SJSA1 (cell line): Measurements from ENCODE around the gene MBOAT2. TPM values are rescaled to one million over a fixed set of nuclear protein-coding genes. Genes with fewer than 3 reads are reported as not detected.

Experiments
- DNase-seq, 2 experiments: peaks; one replicate each; pipeline ENCODE4 v3.0.0-alpha.2; 2015 to 2020; ENCODE audit warnings: low spot score in 2 of 2, low read depth in 1 of 2
- H3K27ac ChIP-seq: fragments of 250-450 bp; sonication (Bioruptor Pico); 2 replicates; pipeline ENCODE4 v1.5.1; 2020; ENCODE audit warnings: mild to moderate bottlenecking, moderate library complexity
- H3K27me3 ChIP-seq: fragments of 250-450 bp; sonication (Bioruptor Pico); replicated peaks from 2 replicates; pipeline ENCODE4 v1.5.1; 2020; ENCODE audit warnings: mild to moderate bottlenecking, moderate library complexity
- H3K36me3 ChIP-seq: fragments of 250-450 bp; sonication (Bioruptor Pico); 2 replicates; pipeline ENCODE4 v1.5.1; 2020; ENCODE audit warnings: mild to moderate bottlenecking
- H3K4me1 ChIP-seq: fragments of 250-450 bp; sonication (Bioruptor Pico); replicated peaks from 2 replicates; pipeline ENCODE4 v1.6.1; 2021; ENCODE audit warnings: mild to moderate bottlenecking
- H3K4me3 ChIP-seq: fragments of 250-450 bp; sonication (Bioruptor Pico); 2 replicates; pipeline ENCODE4 v1.5.1; 2020; ENCODE audit warnings: mild to moderate bottlenecking
- H3K9me3 ChIP-seq: fragments of 250-450 bp; sonication (Bioruptor Pico); replicated peaks from 2 replicates; pipeline ENCODE4 v1.5.1; 2020; ENCODE audit warnings: mild to moderate bottlenecking
- total RNA-seq: library from RNA; depleted of rRNA; stranded (reverse); fragments of >200 nt; shearing (Covaris generic); gene quantifications from 2 replicates; pipeline ENCODE4 v1.2.3, GENCODE V29; 2014

MBOAT2 gene
- total RNA-seq, 1 experiment from 2014 or later: 76.5 TPM

DNA sequence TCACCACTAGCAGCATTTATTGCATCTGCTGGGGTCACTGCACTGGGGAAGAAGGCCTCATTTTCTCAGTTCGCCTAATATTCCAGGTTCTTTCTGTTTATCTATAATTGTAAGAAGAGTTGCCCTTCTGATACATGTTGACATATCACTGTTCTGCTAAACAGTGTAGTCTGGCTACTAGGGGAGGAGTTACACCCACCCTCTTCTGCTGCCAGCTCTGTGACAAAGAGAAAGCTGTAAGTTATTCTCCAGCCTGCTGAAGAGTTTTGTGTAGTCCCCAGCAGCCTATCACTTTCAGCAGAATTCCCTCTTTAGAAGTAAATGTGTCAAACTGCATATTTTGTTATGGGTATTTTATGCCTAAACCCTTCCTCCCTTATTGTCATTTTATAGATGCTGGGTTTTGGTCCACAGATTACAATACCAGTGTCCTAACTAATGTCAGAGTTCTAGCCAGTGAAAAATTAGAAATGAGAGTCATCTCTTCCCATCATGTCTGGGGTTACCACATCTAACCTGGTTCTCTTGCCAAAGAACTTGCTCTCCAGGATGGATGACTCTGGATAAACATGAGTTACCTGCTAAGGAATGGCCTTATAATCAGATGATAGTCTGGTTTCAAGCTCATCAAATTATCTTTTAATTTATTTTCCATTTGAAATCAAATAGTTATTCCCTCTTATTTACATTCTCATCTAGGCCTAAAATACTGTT lies 5.6 kb upstream of the MBOAT2 start:
- Histone ChIP-seq H3K27me3 (no peaks in the 10 kb centered on the region), H3K36me3 (peaks cover 2% of the 10 kb centered on the region; the same call in 1 of the 2 replicates), H3K4me3 (no peak overlapping the region), H3K4me1 (peaks cover 11% of the 10 kb centered on the region), H3K9me3 (no peaks in the 10 kb centered on the region), H3K27ac (no peak overlapping the region)
- DNase-seq: no peak

DNA sequence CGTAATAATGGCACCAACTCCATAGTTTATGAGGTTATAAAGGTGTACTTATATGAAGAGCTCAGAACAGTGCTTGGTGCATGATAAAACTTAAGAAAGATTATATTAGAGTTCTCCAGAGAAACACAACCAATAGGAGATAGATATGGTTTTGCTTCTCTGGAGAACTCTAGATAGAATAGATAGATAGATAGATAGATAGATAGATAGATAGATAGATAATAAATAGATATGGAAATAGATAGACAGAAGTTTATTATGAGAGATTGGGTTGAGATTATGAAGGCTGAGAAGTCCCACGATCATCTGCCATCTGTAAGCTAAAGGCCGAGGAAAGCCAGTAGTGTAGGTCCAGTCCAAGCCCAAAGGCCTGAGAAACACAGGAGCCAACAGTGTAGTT lies 2.9 kb upstream of the MBOAT2 start:
- Histone ChIP-seq H3K27ac (no peak overlapping the region), H3K9me3 (no peaks in the 10 kb centered on the region), H3K36me3 (peaks cover 8% of the 10 kb centered on the region), H3K4me1 (peaks cover 29% of the 10 kb centered on the region), H3K4me3 (no peak overlapping the region), H3K27me3 (no peaks in the 10 kb centered on the region)
- no peak for DNase-seq

GRCh38 chr2:9004338-9005204 lies 1.1 kb upstream of the MBOAT2 start:
- peak; percentile 59 to 61 for DNase-seq
- no peaks in the 10 kb centered on the region for H3K9me3 ChIP-seq
- peak overlapping the region; percentile 69 for H3K4me3 ChIP-seq
- H3K4me1 ChIP-seq: peaks cover 38% of the 10 kb centered on the region
- H3K27me3 ChIP-seq: no peaks in the 10 kb centered on the region
- peak overlapping the region; percentile 96 for H3K27ac ChIP-seq
- peaks cover 8% of the 10 kb centered on the region for H3K36me3 ChIP-seq

GRCh38 chr2:9003366-9003615 lies 193 bp downstream of the MBOAT2 start:
- peaks cover 8% of the 10 kb centered on the region for H3K36me3 ChIP-seq
- no peak for DNase-seq
- no peaks in the 10 kb centered on the region for H3K9me3 ChIP-seq
- peak overlapping the region; percentile 23; the same call in 1 of the 2 replicates for H3K27ac ChIP-seq
- peaks cover 38% of the 10 kb centered on the region for H3K4me1 ChIP-seq
- peak overlapping the region; percentile 69 for H3K4me3 ChIP-seq
- no peaks in the 10 kb centered on the region for H3K27me3 ChIP-seq

GRCh38 chr2:9002637-9003365 lies 683 bp downstream of the MBOAT2 start:
- Histone ChIP-seq H3K27me3 (no peaks in the 10 kb centered on the region), H3K4me1 (peaks cover 38% of the 10 kb centered on the region), H3K27ac (peak overlapping the region; percentile 23; the same call in 1 of the 2 replicates), H3K4me3 (peak overlapping the region; percentile 69), H3K36me3 (peaks cover 8% of the 10 kb centered on the region), H3K9me3 (no peaks in the 10 kb centered on the region)
- DNase-seq: peak in 1 of 2 experiments; percentile 44

- Histone ChIP-seq H3K9me3 (no peaks in the 10 kb centered on the region), H3K36me3 (peaks cover 8% of the 10 kb centered on the region), H3K4me1 (peaks cover 38% of the 10 kb centered on the region), H3K4me3 (peak overlapping the region; percentile 69), H3K27me3 (no peaks in the 10 kb centered on the region), H3K27ac (no peak overlapping the region; the same call in 1 of the 2 replicates)
- DNase-seq: peak in 1 of 2 experiments; percentile 16
Measured at GRCh38 chr2:9002313-9002636, 1.2 kb downstream of the MBOAT2 start.

DNA sequence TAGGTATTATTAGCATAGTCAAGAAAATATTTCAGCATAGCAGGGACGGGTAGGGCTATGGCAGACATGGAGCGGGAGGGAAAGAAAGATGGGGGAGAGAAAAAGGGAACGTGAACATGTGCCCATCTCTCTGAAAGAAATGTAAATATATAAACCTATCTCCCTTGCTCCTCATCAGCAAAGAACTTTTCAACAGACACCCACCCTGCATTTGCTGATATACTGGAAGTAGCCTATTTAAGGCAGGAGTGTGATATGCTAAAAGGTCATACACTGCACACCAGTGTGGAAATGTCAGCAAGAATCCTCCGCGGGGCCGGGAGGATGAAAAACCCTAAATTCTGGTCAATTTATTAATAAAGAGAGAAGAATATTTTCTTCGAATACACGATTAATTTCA lies 1.7 kb downstream of the MBOAT2 start:
- peaks cover 38% of the 10 kb centered on the region for H3K4me1 ChIP-seq
- peak overlapping the region; percentile 69 for H3K4me3 ChIP-seq
- DNase-seq: no peak
- H3K27me3 ChIP-seq: no peaks in the 10 kb centered on the region
- H3K9me3 ChIP-seq: no peaks in the 10 kb centered on the region
- H3K27ac ChIP-seq: no peak overlapping the region
- H3K36me3 ChIP-seq: peaks cover 8% of the 10 kb centered on the region

DNA sequence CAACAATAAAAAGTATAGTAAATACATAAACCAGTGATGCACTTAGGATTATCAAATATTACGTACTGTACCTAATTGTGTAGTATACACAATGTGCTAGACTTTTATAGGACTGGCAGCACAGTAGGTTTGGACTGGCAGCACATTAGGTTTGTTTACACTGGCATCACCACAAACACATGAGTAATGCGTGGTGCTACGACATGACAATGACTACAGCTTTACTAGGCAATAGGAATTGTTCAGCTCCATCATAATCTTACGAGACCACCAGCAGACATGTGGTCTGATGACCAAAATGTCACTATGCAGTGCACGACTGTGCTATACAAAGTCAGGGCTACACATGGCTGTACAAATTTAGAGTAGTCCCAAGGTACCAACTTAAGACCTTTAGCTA lies 2.3 kb downstream of the MBOAT2 start:
- peak; percentile 83 to 84 for DNase-seq
- peaks cover 8% of the 10 kb centered on the region for H3K36me3 ChIP-seq
- no peaks in the 10 kb centered on the region for H3K27me3 ChIP-seq

DNA sequence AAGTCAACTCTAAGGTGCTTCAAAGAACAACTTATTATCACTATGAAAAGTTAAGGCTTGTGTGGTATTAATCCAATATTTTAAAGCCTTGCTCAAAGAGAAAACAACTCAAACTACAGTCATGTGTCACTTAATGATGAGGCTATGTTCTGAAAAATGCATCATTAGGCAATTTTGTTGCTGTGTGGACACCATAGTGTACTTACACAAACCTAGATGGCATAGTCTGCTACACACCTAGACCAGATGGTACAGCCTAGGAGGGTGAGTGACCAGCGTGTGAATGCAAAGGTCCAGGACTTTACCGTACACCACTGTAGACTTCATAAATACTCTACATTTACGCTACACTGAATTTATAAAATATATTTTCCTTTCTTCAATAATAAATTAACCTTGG lies 3.0 kb downstream of the MBOAT2 start:
- DNase-seq: no peak
- Histone ChIP-seq H3K4me1 (peaks cover 38% of the 10 kb centered on the region), H3K9me3 (no peaks in the 10 kb centered on the region), H3K27me3 (no peaks in the 10 kb centered on the region), H3K27ac (no peak overlapping the region), H3K4me3 (no peak overlapping the region), H3K36me3 (peaks cover 8% of the 10 kb centered on the region)

More for the DNA sequence above, 2.3 kb downstream of the MBOAT2 start:
- peaks cover 38% of the 10 kb centered on the region for H3K4me1 ChIP-seq
- H3K9me3 ChIP-seq: no peaks in the 10 kb centered on the region
- no peak overlapping the region for H3K27ac ChIP-seq
- no peak overlapping the region for H3K4me3 ChIP-seq

GRCh38 chr2:8999797-9000196 lies 3.7 kb downstream of the MBOAT2 start:
- no peak for DNase-seq
- H3K4me3 ChIP-seq: no peak overlapping the region

GRCh38 chr2:8999102-8999446 lies 4.4 kb downstream of the MBOAT2 start:
- H3K9me3 ChIP-seq: no peaks in the 10 kb centered on the region
- no peak overlapping the region for H3K27ac ChIP-seq
- H3K4me1 ChIP-seq: peaks cover 27% of the 10 kb centered on the region
- no peak for DNase-seq
- H3K36me3 ChIP-seq: peaks cover 7% of the 10 kb centered on the region
- H3K27me3 ChIP-seq: no peaks in the 10 kb centered on the region
- no peak overlapping the region for H3K4me3 ChIP-seq

More at GRCh38 chr2:8999797-9000196, 3.7 kb downstream of the MBOAT2 start:
- H3K27me3 ChIP-seq: no peaks in the 10 kb centered on the region
- H3K36me3 ChIP-seq: peaks cover 8% of the 10 kb centered on the region
- peaks cover 34% of the 10 kb centered on the region for H3K4me1 ChIP-seq
- no peak overlapping the region for H3K27ac ChIP-seq
- no peaks in the 10 kb centered on the region for H3K9me3 ChIP-seq

DNA sequence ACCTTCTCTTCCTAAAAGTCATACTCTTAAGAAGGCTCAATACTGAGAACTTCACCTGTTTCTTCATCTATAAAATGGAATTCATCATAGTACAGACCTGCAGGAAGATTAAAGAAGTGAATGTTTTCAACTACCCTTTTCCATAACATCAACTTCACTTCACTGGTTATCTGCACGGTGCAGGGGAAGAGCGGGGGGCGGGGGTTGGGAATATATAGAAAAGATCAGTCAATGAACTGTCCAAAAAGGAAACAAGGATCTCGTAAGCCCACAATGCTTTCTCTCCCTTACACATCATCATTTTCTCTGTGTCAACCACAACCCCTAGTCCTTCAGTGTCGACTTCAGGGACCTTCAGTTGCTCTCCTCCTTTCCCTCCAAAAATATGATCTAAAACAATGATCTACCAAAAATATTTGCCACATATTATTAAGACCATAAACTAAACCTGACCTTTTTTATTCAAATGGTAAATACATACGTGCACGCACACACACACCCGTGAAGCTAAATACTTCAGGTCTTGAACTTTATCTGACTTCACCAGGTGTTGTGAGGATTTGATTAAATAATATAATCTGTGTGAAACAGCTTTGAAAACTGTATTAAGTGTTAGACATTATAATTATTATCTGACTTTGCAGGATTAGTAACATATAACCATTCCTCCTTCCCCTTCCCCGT lies 4.9 kb downstream of the MBOAT2 start:
- no peak overlapping the region for H3K27ac ChIP-seq

DNA sequence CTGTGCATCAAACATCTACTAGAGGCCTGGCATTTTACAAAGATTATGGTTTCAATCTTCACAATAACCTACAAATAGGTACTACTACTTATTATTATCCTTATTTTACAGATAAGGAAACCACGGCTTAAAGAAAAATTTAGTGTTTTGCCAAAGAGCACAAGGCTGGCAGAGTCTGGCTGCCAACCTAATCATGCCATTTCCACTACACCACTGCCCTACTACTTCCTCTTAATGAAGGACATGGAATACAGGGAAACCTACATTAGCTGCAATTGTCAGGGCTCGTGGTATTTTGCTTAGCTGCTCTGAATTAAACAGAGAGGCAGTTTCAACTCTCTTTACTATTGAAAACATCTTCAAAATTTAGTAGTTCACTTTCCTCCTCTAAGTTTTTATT lies 5.9 kb downstream of the MBOAT2 start:
- H3K27ac ChIP-seq: no peak overlapping the region
- H3K36me3 ChIP-seq: no peaks in the 10 kb centered on the region
- no peak for DNase-seq
- no peak overlapping the region for H3K4me3 ChIP-seq
- H3K9me3 ChIP-seq: no peaks in the 10 kb centered on the region
- H3K4me1 ChIP-seq: peaks cover 22% of the 10 kb centered on the region
- H3K27me3 ChIP-seq: no peaks in the 10 kb centered on the region

More for the DNA sequence above, 4.9 kb downstream of the MBOAT2 start:
- peaks cover 5% of the 10 kb centered on the region for H3K36me3 ChIP-seq
- H3K4me1 ChIP-seq: peaks cover 26% of the 10 kb centered on the region
- H3K4me3 ChIP-seq: no peak overlapping the region
- H3K9me3 ChIP-seq: no peaks in the 10 kb centered on the region
- no peaks in the 10 kb centered on the region for H3K27me3 ChIP-seq
- DNase-seq: no peak
